NB4 (cell line): ENCODE measurements around the gene MBLAC1.

Source experiments
- DNase-seq: peaks from one replicate; pipeline ENCODE4 v3.0.0; 2010; ENCODE audit warnings: low read depth
- H3K4me3 ChIP-seq: one replicate; pipeline ENCODE4 v1.5.1; 2011; ENCODE audit warnings: mild to moderate bottlenecking, low read depth, low read length, moderate library complexity
- MYC ChIP-seq: IDR thresholded peaks from 2 replicates; pipeline ENCODE4 v1.6.1; 2011; ENCODE audit warnings: low read depth, low read length
- POLR2A ChIP-seq: IDR thresholded peaks from 2 replicates; pipeline ENCODE4 v1.6.1; 2011; ENCODE audit warnings: mild to moderate bottlenecking; ENCODE audit not compliant: insufficient read length; ENCODE audit errors: extremely low read depth
- TF ChIP-seq, protein P1 (sequence below): IDR thresholded peaks from 2 replicates; pipeline ENCODE4 v1.6.1; 2011; ENCODE audit warnings: low read depth, low read length
- TF ChIP-seq, protein P2 (sequence below): IDR thresholded peaks from one replicate; pipeline ENCODE4 v1.5.1; 2012; ENCODE audit warnings: low read depth, low read length

Gene MBLAC1

DNA sequence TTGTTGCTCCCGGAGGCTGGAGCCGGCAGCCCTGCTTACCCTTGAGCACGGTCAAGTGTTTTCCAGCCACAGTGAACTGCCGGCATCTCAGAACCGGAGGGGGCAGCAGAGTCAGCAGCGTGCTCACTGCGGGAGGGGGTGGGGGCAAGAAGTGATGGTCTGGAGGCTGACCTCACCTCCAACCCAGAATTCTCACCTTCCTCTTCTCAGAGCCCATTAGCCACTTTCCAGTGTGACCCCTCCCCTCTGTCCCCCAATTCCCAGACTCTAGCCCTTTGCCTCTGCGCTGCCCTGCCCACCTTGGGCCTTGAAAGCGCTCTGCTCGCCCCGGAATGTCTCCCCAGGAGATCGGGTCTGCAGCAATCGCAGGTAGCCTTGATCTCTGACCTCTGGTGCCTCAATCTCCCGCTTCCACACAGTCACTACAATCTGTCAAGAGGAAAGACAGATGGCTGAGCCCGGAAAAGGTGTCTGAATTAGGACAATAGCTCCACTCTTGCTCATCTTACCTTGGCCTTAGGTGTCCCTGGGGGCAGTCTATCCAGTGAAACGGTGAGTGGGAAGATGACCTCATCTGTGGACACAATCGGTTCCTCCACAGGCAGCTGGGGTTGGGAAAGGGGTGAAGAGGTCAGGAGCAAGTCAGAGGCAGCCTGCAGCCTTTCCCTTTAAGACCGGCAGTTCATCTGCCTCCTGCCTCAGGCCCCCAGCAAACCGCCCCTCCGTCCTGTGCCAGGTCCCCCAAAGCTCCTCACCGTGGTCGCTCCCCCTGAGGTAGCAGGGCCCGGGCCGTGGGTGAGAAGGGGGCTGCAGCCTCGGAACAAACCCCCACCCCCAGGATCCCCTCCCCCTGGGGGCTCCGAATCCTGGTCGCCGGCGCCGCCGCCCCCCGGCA is 30.8 kb downstream of the MBLAC1 start:
- TF ChIP-seq, protein P1, sequence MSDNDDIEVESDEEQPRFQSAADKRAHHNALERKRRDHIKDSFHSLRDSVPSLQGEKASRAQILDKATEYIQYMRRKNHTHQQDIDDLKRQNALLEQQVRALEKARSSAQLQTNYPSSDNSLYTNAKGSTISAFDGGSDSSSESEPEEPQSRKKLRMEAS, result no peak
- TF ChIP-seq MYC, result no peak
- no peak for TF ChIP-seq POLR2A
- TF ChIP-seq, protein P2, sequence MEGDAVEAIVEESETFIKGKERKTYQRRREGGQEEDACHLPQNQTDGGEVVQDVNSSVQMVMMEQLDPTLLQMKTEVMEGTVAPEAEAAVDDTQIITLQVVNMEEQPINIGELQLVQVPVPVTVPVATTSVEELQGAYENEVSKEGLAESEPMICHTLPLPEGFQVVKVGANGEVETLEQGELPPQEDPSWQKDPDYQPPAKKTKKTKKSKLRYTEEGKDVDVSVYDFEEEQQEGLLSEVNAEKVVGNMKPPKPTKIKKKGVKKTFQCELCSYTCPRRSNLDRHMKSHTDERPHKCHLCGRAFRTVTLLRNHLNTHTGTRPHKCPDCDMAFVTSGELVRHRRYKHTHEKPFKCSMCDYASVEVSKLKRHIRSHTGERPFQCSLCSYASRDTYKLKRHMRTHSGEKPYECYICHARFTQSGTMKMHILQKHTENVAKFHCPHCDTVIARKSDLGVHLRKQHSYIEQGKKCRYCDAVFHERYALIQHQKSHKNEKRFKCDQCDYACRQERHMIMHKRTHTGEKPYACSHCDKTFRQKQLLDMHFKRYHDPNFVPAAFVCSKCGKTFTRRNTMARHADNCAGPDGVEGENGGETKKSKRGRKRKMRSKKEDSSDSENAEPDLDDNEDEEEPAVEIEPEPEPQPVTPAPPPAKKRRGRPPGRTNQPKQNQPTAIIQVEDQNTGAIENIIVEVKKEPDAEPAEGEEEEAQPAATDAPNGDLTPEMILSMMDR, result no peak
- peak; percentile 62 for DNase-seq
- H3K4me3 ChIP-seq, result peak overlapping the region; percentile 66

DNA sequence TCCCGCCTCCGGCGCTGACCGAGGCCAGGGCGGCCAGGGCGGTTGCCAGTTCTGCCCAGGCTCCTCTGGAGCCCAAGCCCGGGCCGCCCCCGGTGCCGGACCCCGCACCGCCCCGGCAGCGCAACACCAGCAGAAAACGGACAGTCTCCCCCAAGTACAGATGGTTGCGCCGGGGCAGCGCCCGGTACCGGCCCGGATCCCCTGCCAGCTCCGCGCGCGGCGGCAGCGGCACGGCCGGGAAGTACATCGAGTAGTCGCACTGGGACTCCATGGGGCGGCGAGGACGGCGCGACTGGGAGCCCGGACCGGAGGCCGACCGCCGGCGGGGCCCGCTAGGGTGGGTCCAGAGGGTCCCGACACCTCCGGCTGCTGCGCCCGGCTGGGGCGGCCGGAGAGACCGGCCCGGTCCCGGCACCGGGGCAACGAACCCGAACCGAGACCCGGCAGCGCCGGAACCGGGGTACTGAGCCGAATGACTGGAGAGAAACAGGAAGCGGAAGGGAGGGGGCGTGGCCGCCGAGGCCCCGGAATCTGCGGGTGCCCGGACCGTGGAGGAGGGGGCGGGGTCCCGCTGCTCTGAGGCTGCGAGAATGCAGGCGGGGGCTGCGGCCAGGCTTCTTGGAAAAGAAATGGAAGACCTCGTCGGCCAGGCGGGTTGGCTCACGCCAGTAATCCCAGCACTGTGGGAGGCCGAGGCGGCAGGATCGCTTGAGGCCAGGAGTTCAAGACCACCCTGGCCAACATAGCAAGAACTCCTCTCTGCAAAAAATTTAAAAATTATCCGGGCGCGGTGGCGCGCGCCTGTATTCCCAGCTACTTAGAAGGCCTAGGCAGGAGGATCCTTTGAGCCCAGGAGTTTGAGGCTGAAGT is 31.7 kb downstream of the MBLAC1 start, which contains the start of gene TRAPPC14:
Gene TRAPPC14 (minus strand): TSS at position 495 of the 870 bp plus-strand sequence. CDS start 224 bp downstream, at position 271.
- H3K4me3 ChIP-seq, result peak within 1 kb of the TSS; percentile 66
- DNase-seq, result peak; percentile 94

DNA sequence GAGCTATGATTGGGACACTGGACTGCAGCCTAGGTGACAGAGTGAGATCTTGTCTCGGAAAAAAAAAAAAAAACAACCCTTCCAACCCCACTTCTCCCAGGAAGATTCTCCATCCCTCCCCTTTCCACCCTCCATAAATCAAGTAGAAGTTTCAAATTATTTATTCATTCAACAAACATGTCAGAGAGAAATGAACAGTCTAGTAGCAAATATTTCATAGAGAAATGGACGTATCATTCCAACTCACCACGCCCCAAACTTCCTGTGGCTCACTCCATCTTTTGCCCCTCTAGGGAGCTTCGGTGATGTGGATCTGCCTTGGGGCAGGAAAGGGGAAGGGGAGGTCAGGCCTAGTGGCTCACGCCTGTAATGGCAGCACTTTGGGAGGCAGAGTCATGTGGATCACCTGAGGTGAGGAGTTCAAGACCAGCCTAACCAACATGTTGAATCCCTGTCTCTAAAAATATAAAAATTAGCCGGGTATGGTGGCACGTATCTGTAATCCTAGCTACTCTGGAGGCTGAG is 32.4 kb downstream of the MBLAC1 start:
- no peak for TF ChIP-seq MYC
- TF ChIP-seq, protein P2, result no peak
- TF ChIP-seq, protein P1, result no peak
- no peak for TF ChIP-seq POLR2A
- peak; percentile 45 for DNase-seq

More for the DNA sequence above, 31.7 kb downstream of the MBLAC1 start, which contains the start of gene TRAPPC14:
- TF ChIP-seq, protein P1, result peak; percentile 29; the same call in 1 of the 2 replicates
- TF ChIP-seq, protein P2, result no peak
- TF ChIP-seq MYC (peak; percentile 48; the same call in 1 of the 2 replicates), POLR2A (peak; percentile 73)

DNA sequence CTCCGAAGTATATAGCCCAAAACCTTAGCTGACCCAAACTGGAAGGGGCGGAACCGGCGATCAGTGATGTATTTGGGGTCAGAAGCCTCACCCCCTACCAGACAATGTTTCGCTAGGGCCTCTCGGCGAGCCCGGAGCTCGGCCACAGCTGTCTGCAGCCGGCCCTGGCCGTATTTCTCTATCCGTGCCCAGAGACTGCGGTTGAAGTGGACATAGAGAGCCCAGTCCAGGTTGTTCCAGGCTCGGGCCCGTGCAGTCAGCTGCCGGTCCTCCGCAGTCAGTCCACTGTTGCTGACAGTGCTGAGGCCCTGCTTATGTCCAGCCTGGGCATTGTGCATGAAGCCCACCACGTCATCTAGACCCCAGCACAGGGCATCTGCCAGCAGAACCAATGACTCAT is 33.3 kb downstream of the MBLAC1 start:
- no peak for DNase-seq
- TF ChIP-seq, protein P1, result no peak
- TF ChIP-seq MYC, result no peak
- TF ChIP-seq, protein P2, result no peak
- no peak for TF ChIP-seq POLR2A
- H3K4me3 ChIP-seq, result no peak overlapping the region

More for the DNA sequence above, 32.4 kb downstream of the MBLAC1 start:
- peak overlapping the region; percentile 66 for H3K4me3 ChIP-seq

DNA sequence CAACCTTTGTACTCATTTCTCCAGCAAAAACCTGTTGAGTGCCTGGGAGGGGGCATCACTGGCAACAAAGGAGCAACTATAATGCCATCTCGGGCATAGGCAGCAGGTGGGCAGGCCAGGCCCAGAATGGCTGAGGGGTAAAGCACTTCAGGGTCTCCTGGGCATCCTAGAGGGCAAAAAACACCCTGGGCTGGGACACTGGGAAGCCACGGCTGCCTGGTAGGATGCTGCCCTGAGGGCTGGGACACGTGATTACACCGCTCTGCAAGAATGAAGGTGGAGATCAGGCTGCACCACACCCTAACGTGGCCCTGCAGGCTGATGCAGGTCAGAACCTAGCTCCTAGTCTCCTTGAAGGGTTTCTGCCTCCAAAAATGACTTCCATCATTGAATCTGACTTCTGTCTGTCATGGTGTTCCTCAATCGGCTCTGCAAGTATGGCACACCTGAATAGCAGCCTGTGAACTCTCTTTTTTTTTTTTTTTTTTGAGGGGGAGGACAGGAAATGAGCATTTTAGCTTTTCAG is 36.3 kb downstream of the MBLAC1 start:
- TF ChIP-seq, protein P1, result no peak
- TF ChIP-seq MYC, result no peak
- TF ChIP-seq POLR2A, result no peak
- TF ChIP-seq, protein P2, result no peak
- DNase-seq, result peak; percentile 7
- H3K4me3 ChIP-seq, result no peak overlapping the region
